ENCODE results near the gene SH3GL1. TPM values are rescaled to one million over a fixed set of nuclear protein-coding genes. Genes with fewer than 3 reads are reported as not detected.

SH3GL1 gene, protein sequence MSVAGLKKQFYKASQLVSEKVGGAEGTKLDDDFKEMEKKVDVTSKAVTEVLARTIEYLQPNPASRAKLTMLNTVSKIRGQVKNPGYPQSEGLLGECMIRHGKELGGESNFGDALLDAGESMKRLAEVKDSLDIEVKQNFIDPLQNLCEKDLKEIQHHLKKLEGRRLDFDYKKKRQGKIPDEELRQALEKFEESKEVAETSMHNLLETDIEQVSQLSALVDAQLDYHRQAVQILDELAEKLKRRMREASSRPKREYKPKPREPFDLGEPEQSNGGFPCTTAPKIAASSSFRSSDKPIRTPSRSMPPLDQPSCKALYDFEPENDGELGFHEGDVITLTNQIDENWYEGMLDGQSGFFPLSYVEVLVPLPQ
- total RNA-seq (2022; extraction: Qiagen RNA extraction): 45.3 to 65.3 TPM (median 62.0 TPM) in 5 replicates

GRCh38 chr19:4400135-4400936 is at the start of gene SH3GL1:
SH3GL1 (minus strand) TSS chr19:4400547; CDS start chr19:4400368, 179 bp downstream.

DNA sequence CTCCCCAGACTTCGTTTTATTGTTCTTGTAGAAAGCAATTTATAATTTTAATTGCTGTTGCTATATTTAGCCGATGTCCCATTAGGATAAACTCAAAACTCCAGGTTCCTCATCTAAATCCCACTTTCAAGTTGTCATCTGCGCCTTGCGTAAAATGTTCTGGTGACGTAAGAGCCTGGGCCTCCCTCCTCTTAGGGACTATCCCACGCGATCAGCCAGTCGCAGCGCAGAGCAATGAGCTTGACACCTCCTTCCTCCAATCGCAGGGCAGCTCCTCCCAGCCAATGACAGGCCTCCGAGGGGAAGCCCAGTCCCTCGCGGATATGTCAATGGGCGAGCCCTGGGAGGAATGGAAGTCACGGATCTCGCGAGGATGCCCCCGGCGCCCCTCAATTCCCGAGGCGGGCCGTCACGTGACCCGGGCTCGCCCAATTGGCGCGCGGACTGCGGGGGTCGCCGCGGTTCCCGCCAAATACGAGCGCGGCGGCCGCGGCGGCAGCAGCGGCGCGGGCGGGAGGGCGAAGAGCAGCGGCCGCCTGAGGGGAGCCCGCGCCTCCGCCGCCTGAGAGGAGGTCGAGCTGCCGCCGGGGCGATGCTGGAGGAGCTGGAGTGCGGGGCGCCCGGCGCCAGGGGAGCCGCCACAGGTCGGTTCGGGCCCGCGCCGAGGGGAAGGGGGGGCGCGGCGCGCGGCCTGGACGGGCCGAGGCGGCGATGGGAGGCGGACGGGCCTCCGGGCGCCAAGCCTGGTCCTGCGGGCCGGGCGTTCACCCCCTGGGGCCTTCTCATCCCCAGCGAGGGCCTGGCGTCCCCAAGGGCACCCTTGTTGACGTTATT is 2.0 kb upstream of the SH3GL1 start, which contains the start of gene CHAF1A:
Gene CHAF1A, plus strand, starts transcription at position 470 of the 834 bp plus-strand sequence. Its CDS starts 123 bp downstream, at position 593.

DNA sequence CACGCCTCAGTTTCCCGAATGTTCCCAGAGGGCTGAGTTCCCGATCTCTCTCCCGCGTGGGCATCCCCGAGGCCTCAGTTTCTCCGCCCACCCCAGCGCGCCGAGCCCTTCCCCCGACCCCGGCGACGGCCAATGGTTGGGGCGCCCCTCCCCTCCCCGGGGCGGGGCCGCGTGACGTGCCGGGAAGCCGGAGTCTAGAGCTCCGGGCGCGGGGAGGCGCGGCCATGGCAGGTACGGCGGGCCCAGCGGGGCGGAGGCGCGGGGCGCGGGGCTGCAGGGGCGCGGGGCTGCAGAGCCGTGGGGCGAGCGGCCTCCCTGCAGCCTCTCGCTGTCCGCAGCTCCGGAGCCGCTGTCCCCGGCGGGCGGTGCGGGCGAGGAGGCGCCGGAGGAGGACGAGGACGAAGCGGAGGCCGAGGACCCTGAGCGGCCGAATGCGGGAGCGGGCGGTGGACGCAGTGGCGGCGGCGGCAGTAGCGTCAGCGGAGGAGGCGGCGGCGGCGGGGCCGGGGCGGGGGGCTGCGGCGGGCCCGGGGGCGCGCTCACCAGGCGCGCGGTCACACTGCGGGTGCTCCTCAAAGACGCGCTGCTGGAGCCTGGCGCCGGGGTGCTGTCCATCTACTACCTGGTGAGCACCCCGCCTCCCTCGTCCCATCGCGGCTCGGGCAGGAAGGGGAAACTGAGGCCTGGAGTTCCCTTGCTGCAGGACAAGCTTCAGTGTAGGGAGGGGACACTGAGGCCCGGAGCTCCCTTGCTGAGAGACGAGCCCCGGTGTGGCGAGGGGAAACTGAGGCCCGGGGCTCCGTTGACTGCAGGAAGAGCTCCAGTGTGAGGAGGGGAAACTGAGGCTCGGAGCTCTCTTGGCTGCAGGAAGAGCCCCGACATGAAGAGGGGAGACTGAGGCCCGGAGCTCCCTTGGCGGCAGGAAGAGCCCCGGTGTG is 56.7 kb downstream of the SH3GL1 start, which contains the start of gene MPND:
Gene MPND, plus strand, starts transcription at position 193 of the 938 bp plus-strand sequence. Its CDS starts 32 bp downstream, at position 225.

GRCh38 chr19:4338441-4339355 is 61.6 kb downstream of the SH3GL1 start, which contains the start of gene STAP2:
STAP2 (minus strand) TSS chr19:4338827; CDS start chr19:4338753, 74 bp downstream.

Other genes with a start within 250 kb of the SH3GL1 start
- gene CREB3L3, start 246.9 kb downstream of the SH3GL1 start, total RNA-seq (2022; extraction: Qiagen RNA extraction): 0.06 to 0.21 TPM (median 0.10 TPM) in 5 replicates
- gene SIRT6, start 218.0 kb downstream of the SH3GL1 start, total RNA-seq (2022; extraction: Qiagen RNA extraction): 23.7 to 37.0 TPM (median 31.4 TPM) in 5 replicates
- gene ANKRD24, start 217.9 kb downstream of the SH3GL1 start, total RNA-seq (2022; extraction: Qiagen RNA extraction): 0.21 to 0.34 TPM (median 0.27 TPM) in 5 replicates
- gene EBI3, start 171.0 kb downstream of the SH3GL1 start, total RNA-seq (2022; extraction: Qiagen RNA extraction): 2.8 to 5.0 TPM (median 3.4 TPM) in 5 replicates
- gene YJU2, start 153.5 kb downstream of the SH3GL1 start, total RNA-seq (2022; extraction: Qiagen RNA extraction): 19.3 to 24.9 TPM (median 20.3 TPM) in 5 replicates
- gene SHD, start 121.3 kb downstream of the SH3GL1 start, total RNA-seq (2022; extraction: Qiagen RNA extraction): 0.06 to 0.14 TPM in 2 of 5 replicates, not detected in the others
- not detected in 5 replicates for gene TMIGD2, start 98.2 kb downstream of the SH3GL1 start, total RNA-seq (2022; extraction: Qiagen RNA extraction)
- 6.7 to 8.0 TPM (median 7.6 TPM) in 5 replicates for gene FSD1, start 95.9 kb downstream of the SH3GL1 start, total RNA-seq (2022; extraction: Qiagen RNA extraction)
- gene STAP2, start 61.7 kb downstream of the SH3GL1 start, total RNA-seq (2022; extraction: Qiagen RNA extraction): not detected in 5 replicates
- 7.1 to 11.2 TPM (median 10.2 TPM) in 5 replicates for gene MPND, start 57.0 kb downstream of the SH3GL1 start, total RNA-seq (2022; extraction: Qiagen RNA extraction)
- gene CHAF1A, start 2.1 kb upstream of the SH3GL1 start, total RNA-seq (2022; extraction: Qiagen RNA extraction): 18.1 to 25.2 TPM (median 23.6 TPM) in 5 replicates
- gene UBXN6, start 57.2 kb upstream of the SH3GL1 start, total RNA-seq (2022; extraction: Qiagen RNA extraction): 37.8 to 57.7 TPM (median 54.4 TPM) in 5 replicates
- gene HDGFL2, start 71.8 kb upstream of the SH3GL1 start, total RNA-seq (2022; extraction: Qiagen RNA extraction): 21.0 to 31.6 TPM (median 29.2 TPM) in 5 replicates
- gene PLIN4, start 117.9 kb upstream of the SH3GL1 start, total RNA-seq (2022; extraction: Qiagen RNA extraction): 0.05 to 0.20 TPM (median 0.12 TPM) in 5 replicates
- 0.10 to 0.21 TPM (median 0.13 TPM) in 4 of 5 replicates, not detected in the other for gene PLIN5, start 134.7 kb upstream of the SH3GL1 start, total RNA-seq (2022; extraction: Qiagen RNA extraction)
- 0.06 to 0.17 TPM (median 0.10 TPM) in 5 replicates for gene LRG1, start 139.5 kb upstream of the SH3GL1 start, total RNA-seq (2022; extraction: Qiagen RNA extraction)
- gene SEMA6B, start 159.1 kb upstream of the SH3GL1 start, total RNA-seq (2022; extraction: Qiagen RNA extraction): 3.8 to 7.4 TPM (median 7.0 TPM) in 5 replicates
- 2.9 to 4.4 TPM (median 3.7 TPM) in 5 replicates for gene TNFAIP8L1, start 239.0 kb upstream of the SH3GL1 start, total RNA-seq (2022; extraction: Qiagen RNA extraction)